ENCODE data around the gene LRP1. TPM values are rescaled to one million over a fixed set of nuclear protein-coding genes. Genes with fewer than 3 reads are reported as not detected.

LRP1 gene
- total and polyA plus RNA-seq, 2 of the 13 experiments (the other 11 are each of a cell fraction or from before 2014, with no cell fraction given), result 14.7 to 30.8 TPM

GRCh38 chr12:57238854-57239554 lies 110.7 kb downstream of the LRP1 start (continued):
- TF ChIP-seq STAT6 (CRISPR knock-in tag; IDR thresholded peaks at IDR 0.05; ENCODE audit: borderline replicate concordance) (peak; percentile 84; the same call in 1 of the 2 replicates), SATB2 (CRISPR knock-in tag; IDR thresholded peaks at IDR 0.05) (no peak), NFKB2 (CRISPR knock-in tag; IDR thresholded peaks at IDR 0.05; ENCODE audit: borderline replicate concordance) (peak; percentile 62; the same call in 1 of the 2 replicates), ZMAT5 (CRISPR knock-in tag; IDR thresholded peaks at IDR 0.05; ENCODE audit: borderline replicate concordance, low read depth) (no peak), SAP130 (CRISPR knock-in tag; IDR thresholded peaks at IDR 0.05; ENCODE audit: low read depth) (peak; percentile 64), NR2F2 (IDR thresholded peaks at IDR 0.05; ENCODE audit: borderline replicate concordance, low read depth) (no peak; the same call in 1 of the 2 replicates), ZNF512 (CRISPR knock-in tag; IDR thresholded peaks at IDR 0.05) (no peak; the same call in 1 of the 2 replicates), ZNF335 (CRISPR knock-in tag; IDR thresholded peaks at IDR 0.05) (no peak), SP4 (CRISPR knock-in tag; IDR thresholded peaks at IDR 0.05) (peak; percentile 74), ZSCAN29 (CRISPR knock-in tag; conservative IDR thresholded peaks at IDR 0.05) (0 out of 2 replicates have a peak, but pooled peaks have one; percentile 53), ZNF446 (CRISPR knock-in tag; IDR thresholded peaks at IDR 0.05) (no peak), SMYD3 (CRISPR knock-in tag; IDR thresholded peaks at IDR 0.05) (no peak), ZBTB20 (CRISPR knock-in tag; IDR thresholded peaks at IDR 0.05; ENCODE audit: borderline replicate concordance, low read depth) (no peak), ZNF768 (CRISPR knock-in tag; IDR thresholded peaks at IDR 0.05) (peak; percentile 85), ZNF331 (CRISPR knock-in tag; IDR thresholded peaks at IDR 0.05) (peak; percentile 76; the same call in 1 of the 2 replicates), ZNF550 (CRISPR knock-in tag; IDR thresholded peaks at IDR 0.05; ENCODE audit: borderline replicate concordance) (no peak), ZNF24 (IDR thresholded peaks at IDR 0.05) (no peak), ZBTB2 (CRISPR knock-in tag; IDR thresholded peaks at IDR 0.05; ENCODE audit: low read depth) (no peak), FOXM1 (CRISPR knock-in tag; IDR thresholded peaks at IDR 0.05) (no peak), HINFP (CRISPR knock-in tag; IDR thresholded peaks at IDR 0.05; ENCODE audit: low read depth) (no peak), REL (CRISPR knock-in tag; conservative IDR thresholded peaks at IDR 0.05) (0 out of 2 replicates have a peak, but pooled peaks have one; percentile 61), PPARG (CRISPR knock-in tag; conservative IDR thresholded peaks at IDR 0.05) (peak; percentile 40), KMT2A (CRISPR knock-in tag; IDR thresholded peaks at IDR 0.05) (0 out of 2 replicates have a peak, but pooled peaks have one; percentile 40)

Data from HepG2 (cell line).